ENCODE data around the gene PIP4K2C.
"Not testable (repeated sequence)": the region's sequence is repeated elsewhere in the genome, so short reads cannot be mapped to it uniquely, and the experiment has no call there.

PIP4K2C gene

GRCh38 chr12:57560516-57560915 lies 30.5 kb upstream of the PIP4K2C start:
- DNase-seq, result no peak

- not testable (repeated sequence) for DNase-seq
Observed at GRCh38 chr12:57561117-57561516, 29.9 kb upstream of the PIP4K2C start.

GRCh38 chr12:57563358-57563757 lies 27.6 kb upstream of the PIP4K2C start:
- DNase-seq, result no peak

GRCh38 chr12:57564178-57564740 lies 26.7 kb upstream of the PIP4K2C start:
- DNase-seq, result no peak

GRCh38 chr12:57568838-57569237 lies 22.2 kb upstream of the PIP4K2C start:
- no peak for DNase-seq

GRCh38 chr12:57569858-57570257 lies 21.1 kb upstream of the PIP4K2C start:
- no peak for DNase-seq

- not testable (repeated sequence) for DNase-seq
Observed at GRCh38 chr12:57570438-57570837, 20.6 kb upstream of the PIP4K2C start.

- no peak for DNase-seq
Observed at GRCh38 chr12:57571926-57572762, 18.8 kb upstream of the PIP4K2C start.

GRCh38 chr12:57574795-57575194 lies 16.2 kb upstream of the PIP4K2C start:
- no peak for DNase-seq

- DNase-seq, result no peak
Observed at GRCh38 chr12:57575771-57576612, 15.0 kb upstream of the PIP4K2C start.

GRCh38 chr12:57576613-57577160 lies 14.3 kb upstream of the PIP4K2C start:
- DNase-seq, result no peak

GRCh38 chr12:57577981-57578758 lies 12.8 kb upstream of the PIP4K2C start:
- DNase-seq, result no peak

GRCh38 chr12:57579011-57579410 lies 12.0 kb upstream of the PIP4K2C start:
- no peak for DNase-seq

GRCh38 chr12:57579677-57580465 lies 11.1 kb upstream of the PIP4K2C start:
- no peak for DNase-seq

- no peak for DNase-seq
Observed at GRCh38 chr12:57580466-57580795, 10.6 kb upstream of the PIP4K2C start.

- no peak for DNase-seq
Observed at GRCh38 chr12:57581802-57582201, 9.2 kb upstream of the PIP4K2C start.

- DNase-seq, result no peak
Observed at GRCh38 chr12:57582440-57582839, 8.6 kb upstream of the PIP4K2C start.

- peak; percentile 64 to 69 for DNase-seq
Observed at GRCh38 chr12:57583008-57583831, 7.8 kb upstream of the PIP4K2C start.

- DNase-seq, result no peak
Observed at GRCh38 chr12:57584050-57584449, 6.9 kb upstream of the PIP4K2C start.

GRCh38 chr12:57584690-57585089 lies 6.3 kb upstream of the PIP4K2C start:
- no peak for DNase-seq

- DNase-seq, result no peak
Observed at GRCh38 chr12:57585156-57585555, 5.8 kb upstream of the PIP4K2C start.
